CD14-positive monocyte (primary cell): ENCODE measurements around the gene POLG. TPM values are rescaled to one million over a fixed set of nuclear protein-coding genes. Genes with fewer than 3 reads are reported as not detected.

Source experiments
- DNase-seq, 3 donors: peaks; one replicate each; pipeline ENCODE4 v3.0.0-alpha.2; 2011 to 2022
- H2AFZ ChIP-seq: 2 replicates; pipeline ENCODE4 v1.6.0; 2012; ENCODE audit warnings: mild to moderate bottlenecking, low read depth, low read length, inconsistent platforms; ENCODE audit not compliant: insufficient read depth, poor library complexity, severe bottlenecking
- H3K27ac ChIP-seq, 2 donors: 1 replicate in 1 of 2; 2 replicates in 1 of 2; pipeline ENCODE4 v1.5.1; 2012 to 2013; ENCODE audit warnings: low read length in 2 of 2, control low read depth in 1 of 2, inconsistent platforms in 1 of 2, low read depth in 1 of 2, mild to moderate bottlenecking in 1 of 2
- H3K27me3 ChIP-seq, 2 donors: one replicate each; pipeline versions ENCODE4 v1.6.0 to v1.6.1; 2011 to 2013; ENCODE audit warnings: low read length in 2 of 2; ENCODE audit not compliant: control insufficient read depth in 2 of 2, insufficient read depth in 2 of 2
- H3K36me3 ChIP-seq, 2 donors: replicated peaks in 1 of 2; 1 replicate in 1 of 2; 2 replicates in 1 of 2; pipeline versions ENCODE4 v1.5.1 to v1.6.1; 2012 to 2013; ENCODE audit warnings: low read length in 2 of 2, control low read depth in 1 of 2, inconsistent platforms in 1 of 2, mild to moderate bottlenecking in 1 of 2; ENCODE audit not compliant: insufficient read depth in 2 of 2, control insufficient read depth in 1 of 2
- H3K4me1 ChIP-seq, 2 donors: 1 replicate in 1 of 2; 2 replicates in 1 of 2; pipeline versions ENCODE4 v1.5.1 to v1.6.1; 2012 to 2013; ENCODE audit warnings: low read length in 2 of 2, control low read depth in 1 of 2, inconsistent platforms in 1 of 2, mild to moderate bottlenecking in 1 of 2, moderate library complexity in 1 of 2; ENCODE audit not compliant: insufficient read depth in 2 of 2, control insufficient read depth in 1 of 2
- H3K4me2 ChIP-seq: replicated peaks from 2 replicates; pipeline ENCODE3; 2012; ENCODE audit warnings: low read length, moderate library complexity, mild to moderate bottlenecking; ENCODE audit not compliant: poor library complexity, severe bottlenecking; ENCODE audit errors: extremely low read depth
- H3K4me3 ChIP-seq, 3 experiments: fragments of 200-600 bp in 1 of 3; sonication (generic) in 1 of 3; replicated peaks in 1 of 3; 1 replicate in 2 of 3; 2 replicates in 1 of 3; pipeline ENCODE4 v1.5.1; 2011 to 2013; ENCODE audit warnings: low read length in 3 of 3, mild to moderate bottlenecking in 3 of 3, control low read depth in 2 of 3, low read depth in 2 of 3, inconsistent platforms in 1 of 3, moderate library complexity in 1 of 3
- H3K79me2 ChIP-seq: 2 replicates; pipeline ENCODE4 v1.6.0; 2012; ENCODE audit warnings: mild to moderate bottlenecking, control low read depth, inconsistent platforms, low read length, moderate library complexity; ENCODE audit not compliant: insufficient read depth
- H3K9ac ChIP-seq: 2 replicates; pipeline ENCODE4 v1.6.0; 2017; ENCODE audit warnings: low read length, mild to moderate bottlenecking; ENCODE audit not compliant: insufficient read depth, poor library complexity, severe bottlenecking
- H3K9me3 ChIP-seq, 2 donors: replicated peaks in 1 of 2; 1 replicate in 1 of 2; 2 replicates in 1 of 2; pipeline versions ENCODE4 v1.5.1 to v1.6.1; 2012 to 2013; ENCODE audit warnings: low read length in 2 of 2, control low read depth in 1 of 2; ENCODE audit not compliant: control insufficient read depth in 1 of 2, insufficient read depth in 1 of 2
- H4K20me1 ChIP-seq: 2 replicates; pipeline ENCODE4 v1.6.0; 2012; ENCODE audit warnings: mild to moderate bottlenecking, low read length, control low read depth, moderate library complexity; ENCODE audit not compliant: insufficient read depth
- H3K27ac Mint-ChIP-seq, 7 donors: one replicate each; pipeline ENCODE4 v1.8.0; 2020; ENCODE audit warnings: mild to moderate bottlenecking in 7 of 7, mixed read lengths in 7 of 7, moderate library complexity in 6 of 7, inconsistent platforms in 2 of 7
- H3K27me3 Mint-ChIP-seq, 3 donors: one replicate each; pipeline ENCODE4 v1.8.0; 2021 to 2022; ENCODE audit warnings: low read depth in 3 of 3, mild to moderate bottlenecking in 3 of 3, mixed read lengths in 3 of 3, moderate library complexity in 3 of 3, inconsistent platforms in 1 of 3
- H3K36me3 Mint-ChIP-seq, 2 donors: one replicate each; pipeline ENCODE4 v1.8.0; 2020; ENCODE audit warnings: mixed read lengths in 2 of 2, inconsistent platforms in 1 of 2, mild to moderate bottlenecking in 1 of 2
- H3K4me1 Mint-ChIP-seq: one replicate; pipeline ENCODE4 v1.8.0; 2020; ENCODE audit warnings: mild to moderate bottlenecking, mixed read lengths
- H3K4me3 Mint-ChIP-seq, 2 donors: one replicate each; pipeline ENCODE4 v1.8.0; 2020; ENCODE audit warnings: mild to moderate bottlenecking in 2 of 2, mixed read lengths in 2 of 2, moderate library complexity in 1 of 2
- H3K9me3 Mint-ChIP-seq, 7 donors: one replicate each; pipeline ENCODE4 v1.8.0; 2020 to 2022; ENCODE audit warnings: mixed read lengths in 7 of 7, mild to moderate bottlenecking in 6 of 7, moderate library complexity in 6 of 7, inconsistent platforms in 2 of 7
- WGBS: methylation state at CpG from one replicate; pipeline ENCODE4 v1.1.5; 2013; ENCODE audit warnings: missing lambda C conversion rate; ENCODE audit not compliant: insufficient coverage; 5-methylcytosine and 5-hydroxymethylcytosine counted together
- intact Hi-C, 2 donors: fragments of 100-400 bp; cut with micrococcal nuclease; formaldehyde crosslinking; loops; one replicate each; pipeline versions ENCODE4 v1.15.0 to v1.15.1; 2023
- polyA plus RNA-seq, 3 donors: library from polyadenylated mRNA; depleted of rRNA in 1 of 3; unstranded in 2 of 3; stranded (reverse) in 1 of 3; fragments of 300-500 nt in 2 of 3; fragments of >200 nt in 1 of 3; fragmentation: Illumina TruSeq in 2 of 3; gene quantifications; 1 replicate in 2 of 3; 2 replicates in 1 of 3; pipeline ENCODE4 v1.2.3, GENCODE V29; 2012 to 2021
- TF ChIP-seq, protein P1 (sequence below): fragments of 200-600 bp; IDR thresholded peaks from one replicate; pipeline ENCODE4 v1.8.0; 2022; ENCODE audit warnings: antibody characterized with exemption, mild to moderate bottlenecking

The POLG gene
- polyA plus RNA-seq, 3 donors = 19.2 to 66.7 (median 21.6) TPM

- Histone ChIP-seq H3K9ac (peak overlapping the region; percentile 32), H3K27me3 (peaks cover 53 to 61% of the 10 kb centered on the region in 2 donors), H3K4me2 (peak overlapping the region; percentile 66), H3K9me3 (peaks cover 0 to 46% of the 10 kb centered on the region in 2 donors), H3K36me3 (no peaks in the 10 kb centered on the region), H3K4me1 (peaks cover 23 to 24% of the 10 kb centered on the region in 2 donors), H3K79me2 (no peaks in the 10 kb centered on the region), H2AFZ (peak overlapping the region; percentile 74), H4K20me1 (no peaks in the 10 kb centered on the region), H3K4me3 (peak overlapping the region in 2 of 3 experiments; percentile 17 to 70), H3K27ac (no peak overlapping the region)
- WGBS = 20% methylated on average over 28 of the region's 28 CpGs
- intact Hi-C loops = no loop called here
- Mint-ChIP-seq H3K36me3 (peaks cover 3 to 8% of the 10 kb centered on the region in 2 donors), H3K9me3 (peaks cover 0 to 21% (median 8%) of the 10 kb centered on the region in 7 donors), H3K27ac (no peak overlapping the region), H3K4me1 (peaks cover 30% of the 10 kb centered on the region), H3K4me3 (peak overlapping the region; percentile 71 to 83), H3K27me3 (peaks cover 59 to 74% (median 73%) of the 10 kb centered on the region in 3 donors)
- DNase-seq = no peak
- TF ChIP-seq, protein P1, sequence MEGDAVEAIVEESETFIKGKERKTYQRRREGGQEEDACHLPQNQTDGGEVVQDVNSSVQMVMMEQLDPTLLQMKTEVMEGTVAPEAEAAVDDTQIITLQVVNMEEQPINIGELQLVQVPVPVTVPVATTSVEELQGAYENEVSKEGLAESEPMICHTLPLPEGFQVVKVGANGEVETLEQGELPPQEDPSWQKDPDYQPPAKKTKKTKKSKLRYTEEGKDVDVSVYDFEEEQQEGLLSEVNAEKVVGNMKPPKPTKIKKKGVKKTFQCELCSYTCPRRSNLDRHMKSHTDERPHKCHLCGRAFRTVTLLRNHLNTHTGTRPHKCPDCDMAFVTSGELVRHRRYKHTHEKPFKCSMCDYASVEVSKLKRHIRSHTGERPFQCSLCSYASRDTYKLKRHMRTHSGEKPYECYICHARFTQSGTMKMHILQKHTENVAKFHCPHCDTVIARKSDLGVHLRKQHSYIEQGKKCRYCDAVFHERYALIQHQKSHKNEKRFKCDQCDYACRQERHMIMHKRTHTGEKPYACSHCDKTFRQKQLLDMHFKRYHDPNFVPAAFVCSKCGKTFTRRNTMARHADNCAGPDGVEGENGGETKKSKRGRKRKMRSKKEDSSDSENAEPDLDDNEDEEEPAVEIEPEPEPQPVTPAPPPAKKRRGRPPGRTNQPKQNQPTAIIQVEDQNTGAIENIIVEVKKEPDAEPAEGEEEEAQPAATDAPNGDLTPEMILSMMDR = no peak
These were observed 44.6 kb upstream of the POLG start for GRCh38 chr15:89379251-89379695.

- 5% methylated on average over 70 of the region's 76 CpGs for WGBS
- peaks cover 65 to 82% (median 80%) of the 10 kb centered on the region in 3 donors for H3K27me3 Mint-ChIP-seq
- intact Hi-C loops = no loop called here
These were observed 43.9 kb upstream of the POLG start for GRCh38 chr15:89378296-89379151.

More at GRCh38 chr15:89378296-89379151, 43.9 kb upstream of the POLG start:
- H3K9me3 Mint-ChIP-seq = peaks cover 0 to 22% (median 8%) of the 10 kb centered on the region in 7 donors
- Histone ChIP-seq H3K27ac (no peak overlapping the region), H3K4me2 (peak overlapping the region; percentile 66), H3K9ac (peak overlapping the region; percentile 32), H3K9me3 (peaks cover 0 to 50% of the 10 kb centered on the region in 2 donors), H3K36me3 (no peaks in the 10 kb centered on the region), H2AFZ (peak overlapping the region; percentile 74), H3K27me3 (peaks cover 60 to 68% of the 10 kb centered on the region in 2 donors), H3K4me1 (peaks cover 23 to 24% of the 10 kb centered on the region in 2 donors), H3K4me3 (peak overlapping the region; percentile 22 to 70 (median 31)), H3K79me2 (no peaks in the 10 kb centered on the region), H4K20me1 (no peaks in the 10 kb centered on the region)
- peak; percentile 40 to 64 (median 48) for DNase-seq
- peaks cover 3 to 8% of the 10 kb centered on the region in 2 donors for H3K36me3 Mint-ChIP-seq
- TF ChIP-seq, protein P1 = no peak
- H3K27ac Mint-ChIP-seq = no peak overlapping the region
- H3K4me3 Mint-ChIP-seq = peak overlapping the region; percentile 83 to 91
- H3K4me1 Mint-ChIP-seq = peaks cover 26% of the 10 kb centered on the region
